RWPE1 (cell line): Measurements from ENCODE around the gene KLHL24.
"Not testable (repeated sequence)": the region's sequence is repeated elsewhere in the genome, so short reads cannot be mapped to it uniquely, and the experiment has no call there.

ENCODE experiments used
- CTCF ChIA-PET: fragments of 350-600 bp; sonication (Branson Sonifier 250); formaldehyde crosslinking; extraction: SDS; loops from one replicate; lab custom pipeline; 2021; lab: Yijun Ruan, JAX
- POLR2A ChIA-PET: fragments of 400-600 bp; formaldehyde crosslinking; extraction: SDS; loops from one replicate; lab custom pipeline; 2020; ENCODE audit warnings: antibody characterized with exemption; ENCODE audit not compliant: low non-redundant PET; lab: Yijun Ruan, JAX
- DNase-seq: peaks from one replicate; pipeline ENCODE4 v3.0.0; 2012; ENCODE audit warnings: low spot score
- H3K27ac ChIP-seq: fragments of 450-650 bp; 2 replicates; pipeline ENCODE4 v1.5.1; 2017
- CTCF ChIP-seq: fragments of 450-650 bp; conservative IDR thresholded peaks from 2 replicates; pipeline ENCODE4 v1.5.1; 2017; ENCODE audit warnings: low read depth, mild to moderate bottlenecking

KLHL24 gene

GRCh38 chr3:183698756-183699155 lies 63.3 kb downstream of the KLHL24 start:
- H3K27ac ChIP-seq: peak overlapping the region; percentile 82; the same call in 1 of the 2 replicates
- TF ChIP-seq CTCF: no peak
- DNase-seq: peak; percentile 26
- POLR2A ChIA-PET: no interaction called here
- CTCF ChIA-PET: no interaction called here

DNA sequence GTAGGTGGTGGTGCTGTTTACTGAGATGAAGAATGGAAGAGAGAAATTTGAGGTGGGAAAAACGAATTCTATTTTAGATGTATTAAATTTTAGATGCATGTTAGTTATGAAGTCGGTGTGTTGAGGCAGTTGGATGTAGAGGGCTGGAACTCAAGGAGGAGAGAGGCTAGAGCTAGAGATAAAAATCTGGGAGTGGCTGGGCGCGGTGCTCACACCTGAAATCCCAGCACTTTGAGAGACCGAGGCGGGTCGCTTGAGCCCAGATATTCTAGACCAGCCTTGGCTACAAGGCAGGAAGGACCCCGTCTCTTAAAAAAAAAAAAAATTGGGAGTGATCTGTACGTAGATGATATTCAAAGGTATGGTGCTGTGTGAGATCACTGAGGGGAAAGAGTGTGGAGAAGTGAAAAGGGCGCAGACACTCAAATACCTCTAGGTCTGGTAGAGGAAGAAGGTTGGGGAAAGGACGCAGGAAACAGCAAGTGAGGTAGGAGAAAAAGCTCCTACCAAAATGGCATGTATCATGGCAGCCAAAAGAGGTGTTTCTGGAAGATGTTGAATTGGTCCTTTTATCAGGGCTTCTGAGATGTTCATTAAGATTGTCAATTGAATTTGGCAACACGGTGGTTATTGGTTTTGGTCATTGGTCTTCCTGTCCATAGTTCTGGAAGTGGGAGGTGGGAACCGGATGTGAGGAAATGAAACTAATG lies 64.0 kb downstream of the KLHL24 start:
- ChIA-PET POLR2A (interaction anchor here (0.7 kb wide), 1 partner anchor 185 kb away, joined by 3 read pairs; no protein-coding TSS in a partner anchor), CTCF (no interaction called here)
- peak; percentile 10 for DNase-seq
- no peak for TF ChIP-seq CTCF
- no peak overlapping the region for H3K27ac ChIP-seq

DNA sequence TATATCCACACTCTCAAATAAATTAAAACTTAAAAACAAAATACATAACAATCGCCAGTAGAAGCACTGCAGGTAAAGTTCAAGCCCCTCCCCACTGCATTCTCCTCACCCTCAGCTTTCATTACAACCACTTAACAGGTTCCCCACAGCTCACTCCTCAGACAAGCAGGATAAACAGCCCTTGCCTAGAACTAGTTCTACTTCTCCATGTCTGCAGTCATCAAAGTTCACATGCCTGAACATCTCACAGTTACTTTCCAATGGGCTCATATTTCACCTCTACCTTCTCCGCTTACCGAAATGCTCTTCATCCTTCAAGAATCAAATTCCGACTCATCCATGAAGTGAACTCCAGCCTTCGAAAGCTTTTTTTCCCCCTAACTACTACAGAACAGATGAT lies 66.3 kb downstream of the KLHL24 start:
- TF ChIP-seq CTCF: no peak
- no peak overlapping the region for H3K27ac ChIP-seq
- POLR2A ChIA-PET: no interaction called here
- no peak for DNase-seq
- CTCF ChIA-PET: no interaction called here

DNA sequence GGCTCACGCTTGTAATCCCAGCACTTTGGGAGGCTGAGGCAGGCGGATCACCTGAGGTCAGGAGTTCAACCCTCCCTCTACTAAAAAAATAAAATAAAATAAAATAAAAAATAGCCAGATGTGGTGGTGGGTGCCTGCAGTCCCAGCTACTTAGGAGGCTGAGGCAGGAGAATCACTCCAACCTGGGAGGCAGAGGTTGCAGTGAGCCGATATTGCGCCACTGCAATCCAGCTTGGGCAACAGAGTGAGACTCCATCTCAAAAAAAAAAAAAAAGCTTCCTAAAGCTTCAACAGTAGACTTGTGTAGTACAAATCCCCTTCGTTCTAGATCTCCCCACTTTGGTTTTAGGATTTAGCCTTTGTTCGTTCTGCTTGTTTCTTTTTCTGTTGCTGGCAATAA lies 68.5 kb downstream of the KLHL24 start:
- H3K27ac ChIP-seq, DNase-seq, POLR2A ChIA-PET: not testable (repeated sequence)
- CTCF ChIA-PET: interaction anchor here (0.7 to 0.8 kb wide), 2 partner anchors 12 to 255 kb away, joined by 3 to 4 read pairs; no protein-coding TSS in a partner anchor

DNA sequence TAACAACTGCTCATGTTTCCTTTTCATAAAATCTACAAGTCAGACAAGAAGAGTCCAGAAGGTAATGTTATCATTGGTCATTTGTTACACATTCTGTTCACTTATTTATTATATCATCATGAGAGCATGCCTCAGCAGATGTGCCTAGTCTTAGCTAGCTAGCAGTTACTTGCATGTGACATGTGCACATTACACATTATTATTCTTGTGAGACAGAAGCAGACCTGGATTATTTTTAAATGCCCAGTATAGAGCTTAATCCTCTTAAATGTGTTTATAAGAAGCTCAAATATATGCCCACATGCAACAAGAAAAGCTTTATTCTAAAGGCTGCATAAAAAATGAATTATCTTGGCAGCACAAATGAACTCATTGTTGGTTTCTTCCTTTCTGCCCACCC lies 74.8 kb downstream of the KLHL24 start:
- TF ChIP-seq CTCF: no peak
- CTCF ChIA-PET: no interaction called here
- no peak for DNase-seq
- H3K27ac ChIP-seq: no peak overlapping the region
- POLR2A ChIA-PET: no interaction called here

- DNase-seq: no peak
- POLR2A ChIA-PET: no interaction called here
- CTCF ChIA-PET: interaction anchor here (0.7 kb wide), 1 partner anchor 239 kb away, joined by 3 read pairs; no protein-coding TSS in a partner anchor
- TF ChIP-seq CTCF: no peak
- H3K27ac ChIP-seq: no peak overlapping the region
Measured at GRCh38 chr3:183711516-183711915, 76.1 kb downstream of the KLHL24 start.

DNA sequence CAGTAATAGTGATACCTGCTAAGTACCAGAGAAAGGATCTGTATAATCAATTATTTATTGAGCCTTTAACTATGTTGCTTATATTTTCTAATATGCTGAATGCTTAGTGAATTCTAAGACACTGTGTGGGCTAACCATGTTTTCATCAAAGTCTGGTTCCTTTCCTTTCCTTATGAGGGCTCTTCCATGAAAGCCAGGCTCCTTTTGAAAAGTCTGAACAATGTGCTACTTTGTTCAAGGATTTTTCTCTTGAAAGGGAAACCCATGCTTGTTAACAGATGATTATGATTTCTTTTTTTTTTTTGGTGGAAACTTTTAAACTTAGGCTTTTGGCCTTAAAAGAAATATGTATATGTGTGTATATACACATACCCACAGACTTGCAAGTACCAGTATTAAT lies 79.2 kb downstream of the KLHL24 start:
- TF ChIP-seq CTCF: no peak
- no peak overlapping the region for H3K27ac ChIP-seq
- ChIA-PET POLR2A (no interaction called here), CTCF (no interaction called here)
- no peak for DNase-seq
